Esophagus muscularis mucosa (tissue), 3 donors: ENCODE data around the gene TPD52L1.

ENCODE experiments used
- EP300 ChIP-seq: sonication (generic); formaldehyde crosslinking; IDR thresholded peaks from one replicate; pipeline ENCODE4 v1.6.1; 2017; ENCODE audit warnings: antibody characterized with exemption
- TF ChIP-seq, protein P1 (sequence below), 3 experiments: fragments of 200-600 bp in 2 of 3; fragments of 450-650 bp in 1 of 3; sonication (generic) in 2 of 3; IDR thresholded peaks; one replicate each; pipeline ENCODE4 v1.5.1; 2017 to 2019; ENCODE audit warnings: antibody characterized with exemption in 3 of 3, mild to moderate bottlenecking in 2 of 3, moderate library complexity in 1 of 3

DNA sequence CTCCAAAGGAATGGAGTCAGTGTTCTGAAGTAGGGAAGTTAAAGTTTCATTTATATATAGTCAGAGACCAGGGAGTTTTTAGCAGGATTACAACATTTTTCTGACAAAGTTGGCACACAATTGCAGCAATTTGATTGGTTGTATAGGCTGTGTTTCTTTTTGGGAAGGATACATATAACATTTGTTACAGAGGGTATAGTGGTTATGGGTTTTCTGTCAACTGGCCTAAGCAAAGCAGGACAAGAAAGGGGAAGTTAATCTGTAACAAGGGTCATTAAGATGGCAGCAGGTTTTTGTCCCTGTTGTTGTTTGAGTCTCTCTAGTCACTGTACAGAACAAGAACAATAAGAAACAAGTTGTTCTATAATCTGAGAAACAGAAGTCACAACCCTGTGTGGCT is 41.4 kb downstream of the TPD52L1 start:
- TF ChIP-seq EP300, result no peak
- TF ChIP-seq, protein P1, sequence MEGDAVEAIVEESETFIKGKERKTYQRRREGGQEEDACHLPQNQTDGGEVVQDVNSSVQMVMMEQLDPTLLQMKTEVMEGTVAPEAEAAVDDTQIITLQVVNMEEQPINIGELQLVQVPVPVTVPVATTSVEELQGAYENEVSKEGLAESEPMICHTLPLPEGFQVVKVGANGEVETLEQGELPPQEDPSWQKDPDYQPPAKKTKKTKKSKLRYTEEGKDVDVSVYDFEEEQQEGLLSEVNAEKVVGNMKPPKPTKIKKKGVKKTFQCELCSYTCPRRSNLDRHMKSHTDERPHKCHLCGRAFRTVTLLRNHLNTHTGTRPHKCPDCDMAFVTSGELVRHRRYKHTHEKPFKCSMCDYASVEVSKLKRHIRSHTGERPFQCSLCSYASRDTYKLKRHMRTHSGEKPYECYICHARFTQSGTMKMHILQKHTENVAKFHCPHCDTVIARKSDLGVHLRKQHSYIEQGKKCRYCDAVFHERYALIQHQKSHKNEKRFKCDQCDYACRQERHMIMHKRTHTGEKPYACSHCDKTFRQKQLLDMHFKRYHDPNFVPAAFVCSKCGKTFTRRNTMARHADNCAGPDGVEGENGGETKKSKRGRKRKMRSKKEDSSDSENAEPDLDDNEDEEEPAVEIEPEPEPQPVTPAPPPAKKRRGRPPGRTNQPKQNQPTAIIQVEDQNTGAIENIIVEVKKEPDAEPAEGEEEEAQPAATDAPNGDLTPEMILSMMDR (IDR thresholded peaks at IDR 0.05), result no peak
